Neural progenitor cell (in vitro differentiated cells): Measurements from ENCODE around the gene TEX9.
"Not testable (repeated sequence)": the region's sequence is repeated elsewhere in the genome, so short reads cannot be mapped to it uniquely, and the experiment has no call there.

ENCODE experiments used
- EZH2 ChIP-seq: fragments of 200-600 bp; sonication (generic); IDR thresholded peaks from 2 replicates; pipeline ENCODE4 v1.6.1; 2017; ENCODE audit warnings: antibody characterized with exemption, mild to moderate bottlenecking, moderate library complexity
- EZH2phosphoT487 ChIP-seq: fragments of 200-600 bp; sonication (generic); IDR thresholded peaks from 2 replicates; pipeline ENCODE4 v1.6.1; 2017; ENCODE audit warnings: antibody characterized with exemption
- TF ChIP-seq, protein P1 (sequence below): fragments of 200-600 bp; sonication (generic); IDR thresholded peaks from 2 replicates; pipeline ENCODE4 v1.5.1; 2017; ENCODE audit warnings: antibody characterized with exemption, mild to moderate bottlenecking

DNA sequence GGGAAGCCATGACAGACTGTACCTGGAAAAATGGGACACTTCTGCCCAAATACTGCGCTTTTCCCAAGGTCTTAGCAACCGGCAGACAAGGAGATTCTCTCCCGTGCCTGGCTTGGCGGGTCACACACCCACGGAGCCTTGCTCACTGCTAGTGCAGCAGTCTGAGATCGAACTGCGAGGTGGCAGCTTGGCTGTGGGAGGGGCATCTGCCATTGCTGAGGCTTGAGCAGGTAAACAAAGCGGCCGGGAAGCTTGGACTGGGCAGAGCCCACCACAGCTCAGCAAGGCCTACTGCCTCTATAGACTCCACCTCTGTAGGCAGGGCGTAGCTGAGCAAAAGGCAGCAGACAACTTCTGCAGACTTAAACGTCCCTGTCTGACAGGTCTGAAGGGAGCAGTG lies 34.0 kb downstream of the TEX9 start:
- TF ChIP-seq, protein P1, sequence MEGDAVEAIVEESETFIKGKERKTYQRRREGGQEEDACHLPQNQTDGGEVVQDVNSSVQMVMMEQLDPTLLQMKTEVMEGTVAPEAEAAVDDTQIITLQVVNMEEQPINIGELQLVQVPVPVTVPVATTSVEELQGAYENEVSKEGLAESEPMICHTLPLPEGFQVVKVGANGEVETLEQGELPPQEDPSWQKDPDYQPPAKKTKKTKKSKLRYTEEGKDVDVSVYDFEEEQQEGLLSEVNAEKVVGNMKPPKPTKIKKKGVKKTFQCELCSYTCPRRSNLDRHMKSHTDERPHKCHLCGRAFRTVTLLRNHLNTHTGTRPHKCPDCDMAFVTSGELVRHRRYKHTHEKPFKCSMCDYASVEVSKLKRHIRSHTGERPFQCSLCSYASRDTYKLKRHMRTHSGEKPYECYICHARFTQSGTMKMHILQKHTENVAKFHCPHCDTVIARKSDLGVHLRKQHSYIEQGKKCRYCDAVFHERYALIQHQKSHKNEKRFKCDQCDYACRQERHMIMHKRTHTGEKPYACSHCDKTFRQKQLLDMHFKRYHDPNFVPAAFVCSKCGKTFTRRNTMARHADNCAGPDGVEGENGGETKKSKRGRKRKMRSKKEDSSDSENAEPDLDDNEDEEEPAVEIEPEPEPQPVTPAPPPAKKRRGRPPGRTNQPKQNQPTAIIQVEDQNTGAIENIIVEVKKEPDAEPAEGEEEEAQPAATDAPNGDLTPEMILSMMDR = not testable (repeated sequence)
- TF ChIP-seq EZH2, EZH2phosphoT487: not testable (repeated sequence)
